Measurements from ENCODE around the gene CPVL.

DNA sequence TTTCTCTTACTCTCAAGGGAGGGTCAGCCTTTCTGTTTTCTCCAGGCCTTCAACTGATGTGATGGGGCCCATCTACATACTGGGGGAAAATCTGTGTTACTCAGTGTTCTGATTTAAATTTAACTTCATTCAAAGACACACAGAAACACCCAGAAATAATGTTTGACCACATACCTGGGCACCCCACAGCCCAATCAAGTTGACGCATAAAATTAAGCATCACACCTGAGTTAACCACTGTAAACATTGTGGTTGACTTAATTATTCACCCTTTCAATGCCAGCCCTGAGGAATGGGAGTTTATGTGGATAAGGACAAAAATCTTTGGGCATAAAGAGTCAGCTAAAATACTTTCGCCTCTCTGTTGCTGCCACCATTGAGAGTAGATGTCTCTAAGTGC, 38.3 kb upstream of the CPVL start:
- TF ChIP-seq GATA2 (IDR thresholded peaks at IDR 0.05; ENCODE audit: low read depth, low read length) (no peak), GATA3 (IDR thresholded peaks at IDR 0.05; ENCODE audit: low read depth, low read length) (no peak)

Measured in SH-SY5Y (cell line).